GM12878 (cell line): ENCODE results near the gene RBBP5. TPM values are rescaled to one million over a fixed set of nuclear protein-coding genes. Genes with fewer than 3 reads are reported as not detected.

Experiments
- ATAC-seq: fragments of 200-7000 bp; cut with Tn5 transposase; 3 replicates; pipeline ENCODE4 v1.9.1; 2020; ENCODE audit warnings: mild to moderate bottlenecking, moderate library complexity
- BruUV-seq: library from RNA; stranded (reverse); fragments of 400-500 nt; replicated peaks from 2 replicates; lab custom pipeline; 2021; lab: Mats Ljungman, UMichigan
- CTCF ChIA-PET: fragments of 300-600 bp; sonication (Branson Sonifier 250); formaldehyde crosslinking; extraction: SDS; loops from one replicate; lab custom pipeline; 2021; ENCODE audit warnings: inconsistent platforms; lab: Yijun Ruan, JAX
- POLR2A ChIA-PET: fragments of 350-600 bp; formaldehyde crosslinking; extraction: SDS; loops from one replicate; lab custom pipeline; 2021; ENCODE audit warnings: inconsistent platforms; lab: Charles Lee
- RAD21 ChIA-PET: fragments of 300-600 bp; sonication (Branson Sonifier 250); formaldehyde crosslinking; loops from one replicate; lab custom pipeline; 2023; ENCODE audit warnings: antibody characterized with exemption; ENCODE audit not compliant: unreplicated experiment; lab: Charles Lee
- SMC1A ChIA-PET: fragments of 300-600 bp; sonication (Branson Sonifier 250); formaldehyde crosslinking; loops from one replicate; lab custom pipeline; 2023; ENCODE audit not compliant: unreplicated experiment, uncharacterized antibody; lab: Charles Lee
- DNase-seq: peaks from one replicate; pipeline ENCODE4 v3.0.0-alpha.2; 2011; ENCODE audit warnings: low read depth, low spot score
- FAIRE-seq: peaks from 3 replicates; lab custom pipeline; 2011; peaks lifted over from hg19 to GRCh38; lab: Jason Lieb, UNC
- H2AFZ ChIP-seq: 2 replicates; pipeline ENCODE4 v1.6.0; 2011; ENCODE audit warnings: low read depth, low read length, control low read depth; ENCODE audit not compliant: control insufficient read depth
- H3K27ac ChIP-seq: 2 replicates; pipeline ENCODE4 v1.5.1; 2011; ENCODE audit warnings: control low read depth; ENCODE audit not compliant: control insufficient read depth, insufficient read depth
- H3K27me3 ChIP-seq, 2 experiments: replicated peaks in 1 of 2; 2 replicates each; pipeline versions ENCODE4 v1.6.0 to v1.6.1; 2011; ENCODE audit warnings: low read length in 1 of 2; ENCODE audit not compliant: control insufficient read depth in 2 of 2, insufficient read depth in 2 of 2
- H3K36me3 ChIP-seq, 2 experiments: 2 replicates each; pipeline ENCODE4 v1.5.1; 2011; ENCODE audit warnings: low read length in 1 of 2; ENCODE audit not compliant: control insufficient read depth in 2 of 2, insufficient read depth in 2 of 2
- H3K4me1 ChIP-seq: 2 replicates; pipeline ENCODE4 v1.6.1; 2011; ENCODE audit warnings: mild to moderate bottlenecking, low read length, moderate library complexity, mixed read lengths; ENCODE audit not compliant: control insufficient read depth, insufficient read depth
- H3K4me2 ChIP-seq: 2 replicates; pipeline ENCODE4 v1.6.0; 2011; ENCODE audit warnings: control low read depth; ENCODE audit not compliant: control insufficient read depth, insufficient read depth
- H3K4me3 ChIP-seq: fragments of 200-600 bp; sonication (generic); 2 replicates; pipeline ENCODE4 v1.5.1; 2016
- H3K79me2 ChIP-seq: 2 replicates; pipeline ENCODE4 v1.6.0; 2011; ENCODE audit warnings: low read length; ENCODE audit not compliant: control insufficient read depth, insufficient read depth
- H3K9ac ChIP-seq: 2 replicates; pipeline ENCODE4 v1.8.0; 2011; ENCODE audit warnings: low read length, control low read depth, mixed read lengths; ENCODE audit not compliant: control insufficient read depth, insufficient read depth
- H3K9me3 ChIP-seq: replicated peaks from 3 replicates; pipeline ENCODE4 v1.5.1; 2011; ENCODE audit warnings: mild to moderate bottlenecking, low read length; ENCODE audit not compliant: control insufficient read depth, insufficient read depth
- H4K20me1 ChIP-seq: 2 replicates; pipeline ENCODE4 v1.6.0; 2011; ENCODE audit not compliant: control insufficient read depth, insufficient read depth
- BHLHE40 ChIP-seq, 2 experiments: fragments of 450-650 bp in 1 of 2; IDR thresholded peaks; 2 replicates each; pipeline ENCODE4 v1.6.1; 2011 to 2017; ENCODE audit warnings: low read depth in 2 of 2, borderline replicate concordance in 1 of 2, improper control_type of control experiment in 1 of 2, low read length in 1 of 2, mild to moderate bottlenecking in 1 of 2
- CBX3 ChIP-seq: fragments of 200-600 bp; sonication (generic); IDR thresholded peaks from 2 replicates; pipeline ENCODE4 v1.6.1; 2016; ENCODE audit warnings: low read depth, borderline replicate concordance
- DPF2 ChIP-seq: fragments of 450-650 bp; IDR thresholded peaks from 2 replicates; pipeline ENCODE4 v1.6.1; 2017; ENCODE audit warnings: mild to moderate bottlenecking
- E4F1 ChIP-seq: fragments of 450-650 bp; IDR thresholded peaks from 2 replicates; pipeline ENCODE4 v1.6.1; 2018; ENCODE audit warnings: borderline replicate concordance, mild to moderate bottlenecking; ENCODE audit not compliant: partially characterized antibody
- FOS ChIP-seq: IDR thresholded peaks from 3 replicates; pipeline ENCODE4 v1.6.1; 2011; ENCODE audit warnings: borderline replicate concordance; ENCODE audit not compliant: insufficient read length; ENCODE audit errors: extremely low read depth
- KAT2A ChIP-seq: conservative IDR thresholded peaks from 2 replicates; pipeline ENCODE4 v1.6.1; 2011; ENCODE audit warnings: low read depth, low read length; ENCODE audit not compliant: control insufficient read depth
- MTA3 ChIP-seq: IDR thresholded peaks from 2 replicates; pipeline ENCODE4 v1.6.1; 2012; ENCODE audit warnings: low read length, inconsistent platforms, borderline replicate concordance
- NBN ChIP-seq: fragments of 450-650 bp; IDR thresholded peaks from 2 replicates; pipeline ENCODE4 v1.6.1; 2016
- NFYA ChIP-seq: IDR thresholded peaks from 2 replicates; pipeline ENCODE4 v1.6.1; 2011; ENCODE audit warnings: low read depth, mild to moderate bottlenecking, low read length, improper control_type of control experiment, borderline replicate concordance
- RAD51 ChIP-seq: fragments of 450-650 bp; IDR thresholded peaks from 2 replicates; pipeline ENCODE4 v1.6.1; 2016; ENCODE audit warnings: moderate library complexity, mild to moderate bottlenecking, inconsistent platforms
- SKIL ChIP-seq: fragments of 450-650 bp; IDR thresholded peaks from 2 replicates; pipeline ENCODE4 v1.6.1; 2017; ENCODE audit warnings: mild to moderate bottlenecking, low read depth, inconsistent platforms; ENCODE audit not compliant: poor library complexity, severe bottlenecking
- TCF3 ChIP-seq: IDR thresholded peaks from 2 replicates; pipeline ENCODE4 v1.6.1; 2012; ENCODE audit warnings: low read depth, mild to moderate bottlenecking, low read length, borderline replicate concordance; ENCODE audit not compliant: insufficient read depth
- TCF7 ChIP-seq: IDR thresholded peaks from 2 replicates; pipeline ENCODE4 v1.6.1; 2014; ENCODE audit warnings: antibody characterized with exemption, borderline replicate concordance
- WRNIP1 ChIP-seq: IDR thresholded peaks from 2 replicates; pipeline ENCODE4 v1.6.1; 2011; ENCODE audit warnings: low read depth, low read length, improper control_type of control experiment, borderline replicate concordance
- ZBTB11 ChIP-seq: fragments of 450-650 bp; formaldehyde crosslinking; IDR thresholded peaks from 2 replicates; pipeline ENCODE4 v1.5.0; 2022; ENCODE audit warnings: mild to moderate bottlenecking, missing genetic modification characterization
- ZNF274 ChIP-seq: IDR thresholded peaks from one replicate; pipeline ENCODE4 v1.8.0; 2011; ENCODE audit not compliant: insufficient read length, insufficient read depth
- WGBS: methylation state at CpG from one replicate; pipeline ENCODE4 v1.1.6; 2016; ENCODE audit warnings: low lambda C conversion rate; ENCODE audit not compliant: insufficient replicate concordance, insufficient coverage; ENCODE audit errors: missing lambda C conversion rate; 5-methylcytosine and 5-hydroxymethylcytosine counted together
- in situ Hi-C: fragments of 300-500 bp; cut with MboI; formaldehyde crosslinking; loops from 9 replicates; pipeline ENCODE4 v1.14.3; 2018; ENCODE audit warnings: mixed read lengths
- intact Hi-C: fragments of 100-400 bp; cut with micrococcal nuclease; formaldehyde crosslinking; loops from one replicate; pipeline ENCODE4 v1.14.2; 2022; ENCODE audit not compliant: unreplicated experiment
- polyA plus RNA-seq, 11 experiments: library from polyadenylated mRNA; depleted of rRNA in 4 of 11; unstranded in 6 of 11; stranded (reverse) in 5 of 11; fragments of >200 nt; fragmentation: Nextera tagmentation in 4 of 11; fragmentation: Illumina TruSeq in 1 of 11; extraction: Ambion mirVana in 4 of 11; extraction: Trizol in 1 of 11; gene quantifications; 1 replicate in 1 of 11; 2 replicates in 10 of 11; pipeline versions ENCODE4 v1.2.1 to v1.2.3, GENCODE V29; 2011 to 2016; ENCODE audit warnings: inconsistent platforms in 2 of 11, missing spikeins in 2 of 11, low read depth in 1 of 11
- total RNA-seq, 4 experiments: library from RNA; depleted of rRNA in 3 of 4; stranded (reverse); fragments of >200 nt in 3 of 4; fragmentation: Illumina TruSeq in 1 of 4; extraction: Trizol in 1 of 4; gene quantifications; 2 replicates each; pipeline versions ENCODE4 v1.2.1 to v1.2.3, GENCODE V29; 2013 to 2021

The RBBP5 gene
- total and polyA plus RNA-seq, 10 of the 15 experiments (the other 5 are each of a cell fraction or from before 2014, with no cell fraction given): 10.0 to 20.6 (median 14.8) TPM

GRCh38 chr1:205037539-205037938 lies 84.2 kb downstream of the RBBP5 start:
- FAIRE-seq: no peak
- Histone ChIP-seq H3K4me1 (no peaks in the 10 kb centered on the region), H3K27ac (no peak overlapping the region), H3K27me3 (peaks cover 0 to 5% of the 10 kb centered on the region in 2 experiments; a peak in 3 of 4 replicates), H3K4me2 (no peak overlapping the region), H3K36me3 (no peaks in the 10 kb centered on the region), H3K79me2 (no peaks in the 10 kb centered on the region), H3K4me3 (no peak overlapping the region), H3K9ac (no peak overlapping the region), H4K20me1 (no peaks in the 10 kb centered on the region), H3K9me3 (no peaks in the 10 kb centered on the region), H2AFZ (no peak overlapping the region)
- ChIA-PET CTCF (interaction anchor here (2.9 kb wide), 1 partner anchor 24 kb away, joined by 14 read pairs; no protein-coding TSS in a partner anchor), SMC1A (no interaction called here), RAD21 (no interaction called here), POLR2A (no interaction called here)
- ATAC-seq: no peak
- DNase-seq: no peak
- in situ Hi-C loops (no loop called here), intact Hi-C loops (no loop called here)
- BruUV-seq: no TSS peak
- 20% methylated on average over 9 of the region's 9 CpGs for WGBS
- TF ChIP-seq MTA3 (no peak), KAT2A (no peak), TCF7 (no peak), ZBTB11 (CRISPR knock-in tag) (no peak), WRNIP1 (no peak), NFYA (no peak), BHLHE40 (IDR thresholded peaks at IDR 0.05; ENCODE audit: borderline replicate concordance in 1 of 2, low read depth in 2 of 2, low read length in 1 of 2) (no peak), SKIL (no peak), FOS (no peak), CBX3 (no peak), ZNF274 (no peak), DPF2 (no peak), NBN (no peak), TCF3 (no peak), E4F1 (no peak), RAD51 (no peak)
